Osteocyte (in vitro differentiated cells): ENCODE measurements around the gene ZNF516. TPM values are rescaled to one million over a fixed set of nuclear protein-coding genes. Genes with fewer than 3 reads are reported as not detected.

Source experiments
- DNase-seq: peaks from one replicate; pipeline ENCODE4 v3.0.0; 2021; ENCODE audit warnings: mixed read lengths; ENCODE audit not compliant: unreplicated experiment; ENCODE audit errors: extremely low spot score
- H3K27ac Mint-ChIP-seq: one replicate; pipeline ENCODE4 v1.8.0; 2021; ENCODE audit warnings: mild to moderate bottlenecking, mixed read lengths; ENCODE audit not compliant: unreplicated experiment
- H3K27me3 Mint-ChIP-seq: one replicate; pipeline ENCODE4 v1.8.0; 2021; ENCODE audit warnings: mixed read lengths; ENCODE audit not compliant: unreplicated experiment
- H3K36me3 Mint-ChIP-seq: one replicate; pipeline ENCODE4 v1.8.0; 2021; ENCODE audit warnings: mixed read lengths; ENCODE audit not compliant: unreplicated experiment
- H3K4me1 Mint-ChIP-seq: one replicate; pipeline ENCODE4 v1.8.0; 2021; ENCODE audit warnings: mixed read lengths; ENCODE audit not compliant: unreplicated experiment
- H3K4me3 Mint-ChIP-seq: one replicate; pipeline ENCODE4 v1.8.0; 2021; ENCODE audit warnings: mild to moderate bottlenecking, moderate library complexity, mixed read lengths; ENCODE audit not compliant: unreplicated experiment
- H3K9me3 Mint-ChIP-seq: one replicate; pipeline ENCODE4 v1.8.0; 2021; ENCODE audit warnings: mixed read lengths; ENCODE audit not compliant: unreplicated experiment
- total RNA-seq: library from RNA; stranded (reverse); gene quantifications from 2 replicates; pipeline ENCODE4 v1.2.1, GENCODE V29; 2021
- TF ChIP-seq, protein P1 (sequence below): fragments of 200-600 bp; sonication (generic); IDR thresholded peaks from 2 replicates; pipeline ENCODE4 v1.5.0; 2021; ENCODE audit warnings: antibody characterized with exemption, mild to moderate bottlenecking, moderate library complexity

Gene ZNF516
- total RNA-seq, 1 donor from 2014 or later, result 36.3 TPM

DNA sequence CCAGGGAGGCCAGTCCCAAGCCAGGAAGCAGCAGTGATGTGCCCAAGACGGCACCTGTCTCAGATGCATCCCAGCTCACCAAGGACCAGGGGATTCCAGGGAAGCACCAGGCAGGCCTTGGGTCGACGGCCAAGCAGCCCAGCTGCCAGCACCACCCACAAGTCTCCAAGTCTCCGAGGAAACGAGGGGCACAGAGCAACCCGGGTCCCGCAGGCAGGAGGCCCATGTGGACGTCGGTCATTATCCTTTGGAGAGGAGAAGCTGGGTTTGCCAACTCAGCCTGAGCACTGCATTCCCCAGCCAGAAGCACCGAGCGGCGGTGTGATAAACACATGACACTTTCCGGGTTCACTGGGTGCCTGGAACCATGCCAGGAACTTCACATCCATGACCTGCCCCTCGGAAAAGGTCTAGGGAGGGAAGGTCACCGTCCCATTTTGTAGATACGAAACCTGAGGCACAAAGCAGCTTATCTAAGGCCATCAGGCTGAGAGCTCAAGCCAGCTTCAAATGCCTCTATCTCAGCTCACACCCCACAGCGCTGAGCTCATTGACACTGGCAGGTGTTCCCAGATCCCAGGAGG lies 104.5 kb downstream of the ZNF516 start:
- Mint-ChIP-seq H3K9me3 (peaks cover 5% of the 10 kb centered on the region), H3K36me3 (peaks cover 2% of the 10 kb centered on the region), H3K27ac (no peak overlapping the region), H3K4me1 (peaks cover 3% of the 10 kb centered on the region), H3K4me3 (no peak overlapping the region), H3K27me3 (no peaks in the 10 kb centered on the region)
- DNase-seq, result no peak
- TF ChIP-seq, protein P1, sequence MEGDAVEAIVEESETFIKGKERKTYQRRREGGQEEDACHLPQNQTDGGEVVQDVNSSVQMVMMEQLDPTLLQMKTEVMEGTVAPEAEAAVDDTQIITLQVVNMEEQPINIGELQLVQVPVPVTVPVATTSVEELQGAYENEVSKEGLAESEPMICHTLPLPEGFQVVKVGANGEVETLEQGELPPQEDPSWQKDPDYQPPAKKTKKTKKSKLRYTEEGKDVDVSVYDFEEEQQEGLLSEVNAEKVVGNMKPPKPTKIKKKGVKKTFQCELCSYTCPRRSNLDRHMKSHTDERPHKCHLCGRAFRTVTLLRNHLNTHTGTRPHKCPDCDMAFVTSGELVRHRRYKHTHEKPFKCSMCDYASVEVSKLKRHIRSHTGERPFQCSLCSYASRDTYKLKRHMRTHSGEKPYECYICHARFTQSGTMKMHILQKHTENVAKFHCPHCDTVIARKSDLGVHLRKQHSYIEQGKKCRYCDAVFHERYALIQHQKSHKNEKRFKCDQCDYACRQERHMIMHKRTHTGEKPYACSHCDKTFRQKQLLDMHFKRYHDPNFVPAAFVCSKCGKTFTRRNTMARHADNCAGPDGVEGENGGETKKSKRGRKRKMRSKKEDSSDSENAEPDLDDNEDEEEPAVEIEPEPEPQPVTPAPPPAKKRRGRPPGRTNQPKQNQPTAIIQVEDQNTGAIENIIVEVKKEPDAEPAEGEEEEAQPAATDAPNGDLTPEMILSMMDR, result no peak

DNA sequence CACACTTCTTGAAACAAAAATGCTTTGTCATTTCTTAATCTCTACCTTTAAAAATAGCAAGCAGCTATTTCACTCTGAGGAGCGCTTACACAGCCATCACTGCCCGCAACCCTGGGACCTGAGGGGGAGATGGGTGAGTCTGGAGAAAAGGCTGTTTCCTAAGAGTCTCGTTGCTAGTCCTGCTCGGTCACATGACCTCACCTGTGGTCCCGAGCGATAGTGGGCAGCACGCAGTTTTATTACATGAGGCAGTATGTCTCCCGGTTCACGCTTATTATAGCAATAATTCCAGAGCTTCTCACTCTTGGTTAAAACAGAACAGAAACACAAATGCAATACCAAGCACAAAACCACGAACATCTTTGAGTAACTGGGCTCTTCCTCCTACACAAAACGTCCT lies 105.3 kb downstream of the ZNF516 start:
- H3K27me3 Mint-ChIP-seq, result no peaks in the 10 kb centered on the region
- no peak for DNase-seq
- TF ChIP-seq, protein P1, result no peak
- peaks cover 3% of the 10 kb centered on the region for H3K4me1 Mint-ChIP-seq
- no peak overlapping the region for H3K27ac Mint-ChIP-seq
- peaks cover 5% of the 10 kb centered on the region for H3K9me3 Mint-ChIP-seq
- no peak overlapping the region for H3K4me3 Mint-ChIP-seq
- H3K36me3 Mint-ChIP-seq, result peaks cover 2% of the 10 kb centered on the region

DNA sequence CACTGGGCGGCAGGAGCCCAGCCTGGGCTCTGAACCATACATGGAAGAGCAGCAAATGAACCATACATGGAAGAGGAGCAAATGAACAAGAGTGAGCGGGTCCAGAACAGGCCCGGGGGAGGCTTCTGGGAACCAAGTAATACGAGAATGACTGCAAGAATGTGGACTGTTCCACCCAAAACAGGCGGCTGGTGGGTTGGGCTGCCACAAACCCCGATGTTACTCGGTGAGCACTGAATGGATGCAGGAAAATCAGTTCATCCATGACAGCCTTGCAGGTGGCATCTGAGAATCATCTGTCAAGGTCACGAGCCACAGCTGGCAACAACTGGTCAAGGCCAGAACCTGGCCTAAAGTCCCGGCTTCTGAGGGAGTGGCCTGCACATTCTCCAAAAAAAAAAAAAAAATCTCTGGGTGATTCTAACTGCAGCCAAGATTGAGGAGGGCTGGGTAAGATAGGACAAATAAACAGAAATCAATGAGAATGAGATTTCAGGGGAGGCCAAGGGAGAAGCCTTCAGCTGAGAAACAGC lies 106.1 kb downstream of the ZNF516 start:
- H3K27ac Mint-ChIP-seq, result no peak overlapping the region
- TF ChIP-seq, protein P1, result no peak
- peaks cover 3% of the 10 kb centered on the region for H3K4me1 Mint-ChIP-seq
- no peak for DNase-seq
- peaks cover 2% of the 10 kb centered on the region for H3K36me3 Mint-ChIP-seq
- peaks cover 5% of the 10 kb centered on the region for H3K9me3 Mint-ChIP-seq
- no peak overlapping the region for H3K4me3 Mint-ChIP-seq
- H3K27me3 Mint-ChIP-seq, result no peaks in the 10 kb centered on the region

DNA sequence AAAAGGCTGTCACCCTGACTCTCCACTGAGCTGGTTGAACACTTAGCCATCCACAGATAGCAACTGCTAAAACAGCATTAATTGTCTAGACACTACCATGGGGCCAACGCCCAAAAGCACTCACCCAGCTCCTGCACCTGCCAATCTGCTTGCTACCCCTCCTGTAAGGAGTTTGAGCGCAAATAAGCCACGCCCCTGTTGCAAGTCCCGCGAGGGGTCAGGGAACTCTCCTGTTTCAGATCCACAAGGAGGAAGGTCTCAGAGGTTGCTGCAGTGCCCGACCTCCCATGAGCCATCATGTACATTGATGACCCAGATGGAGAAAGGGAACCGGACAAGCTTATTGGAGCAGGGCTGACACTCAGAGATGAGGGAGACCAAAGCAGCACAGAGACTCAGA lies 106.8 kb downstream of the ZNF516 start:
- H3K27ac Mint-ChIP-seq, result no peak overlapping the region
- H3K4me3 Mint-ChIP-seq, result no peak overlapping the region
- TF ChIP-seq, protein P1, result no peak
- no peaks in the 10 kb centered on the region for H3K27me3 Mint-ChIP-seq
- no peak for DNase-seq
- peaks cover 3% of the 10 kb centered on the region for H3K4me1 Mint-ChIP-seq
- peaks cover 2% of the 10 kb centered on the region for H3K36me3 Mint-ChIP-seq
- peaks cover 5% of the 10 kb centered on the region for H3K9me3 Mint-ChIP-seq

DNA sequence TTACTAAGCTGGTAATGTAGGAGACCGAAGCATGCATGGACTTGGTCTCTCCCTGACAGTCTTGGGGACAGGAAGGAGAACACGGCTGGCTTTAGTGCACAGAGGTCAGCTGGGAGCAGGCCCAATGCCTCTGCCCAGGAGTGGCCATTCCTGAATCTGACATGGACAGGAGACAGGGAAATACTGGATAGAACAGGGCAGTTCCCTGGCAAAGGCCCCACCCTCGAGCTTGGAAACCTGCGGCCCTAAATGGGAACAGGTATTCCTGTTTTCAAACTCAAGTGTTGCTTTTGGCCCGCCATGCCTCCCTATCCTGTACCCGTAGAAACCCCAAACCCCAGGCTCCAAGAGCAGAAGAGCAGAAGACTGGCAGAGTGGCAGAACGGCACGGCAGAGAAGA lies 107.4 kb downstream of the ZNF516 start:
- Mint-ChIP-seq H3K36me3 (peaks cover 2% of the 10 kb centered on the region), H3K27ac (no peak overlapping the region), H3K4me3 (no peak overlapping the region), H3K27me3 (no peaks in the 10 kb centered on the region), H3K4me1 (peaks cover 3% of the 10 kb centered on the region), H3K9me3 (peaks cover 5% of the 10 kb centered on the region)
- no peak for DNase-seq
- TF ChIP-seq, protein P1, result no peak
